Kidney (tissue), 14 donors: ENCODE data around the gene PYDC1. TPM values are rescaled to one million over a fixed set of nuclear protein-coding genes. Genes with fewer than 3 reads are reported as not detected.

ENCODE experiments used
- DNase-seq, 5 donors: peaks; one replicate each; pipeline ENCODE4 v3.0.0-alpha.2; 2013 to 2020
- FAIRE-seq: peaks from 2 replicates; lab custom pipeline; 2012; peaks lifted over from hg19 to GRCh38; lab: Jason Lieb, UNC
- H3K27ac ChIP-seq, 2 donors: one replicate each; pipeline ENCODE4 v1.7.0; 2013; ENCODE audit warnings: low read depth in 2 of 2, low read length in 2 of 2, inconsistent platforms in 1 of 2
- H3K27me3 ChIP-seq: one replicate; pipeline ENCODE4 v1.7.1; 2013; ENCODE audit warnings: low read length, inconsistent platforms; ENCODE audit not compliant: control insufficient read depth, insufficient read depth
- H3K36me3 ChIP-seq, 3 donors: one replicate each; pipeline versions ENCODE4 v1.7.0 to v1.7.1; 2013; ENCODE audit warnings: low read length in 3 of 3, control low read depth in 1 of 3, inconsistent platforms in 1 of 3; ENCODE audit not compliant: insufficient read depth in 3 of 3, control insufficient read depth in 2 of 3
- H3K4me1 ChIP-seq, 3 donors: one replicate each; pipeline versions ENCODE4 v1.7.0 to v1.7.1; 2013; ENCODE audit warnings: low read length in 3 of 3, inconsistent platforms in 1 of 3, low read depth in 1 of 3; ENCODE audit not compliant: control insufficient read depth in 2 of 3, insufficient read depth in 2 of 3
- H3K4me3 ChIP-seq, 3 donors: one replicate each; pipeline versions ENCODE4 v1.7.0 to v1.8.1; 2013; ENCODE audit warnings: low read length in 3 of 3, control low read depth in 1 of 3, inconsistent platforms in 1 of 3
- H3K9ac ChIP-seq, 3 donors: one replicate each; pipeline versions ENCODE4 v1.7.0 to v1.7.1; 2013; ENCODE audit warnings: low read length in 3 of 3, control low read depth in 1 of 3, inconsistent platforms in 1 of 3
- H3K9me3 ChIP-seq, 3 donors: one replicate each; pipeline versions ENCODE4 v1.7.0 to v1.7.1; 2013; ENCODE audit warnings: low read length in 3 of 3, control low read depth in 1 of 3, inconsistent platforms in 1 of 3; ENCODE audit not compliant: control insufficient read depth in 2 of 3, insufficient read depth in 1 of 3
- intact Hi-C: fragments of 100-400 bp; cut with DNase I; formaldehyde crosslinking; loops from one replicate; pipeline ENCODE4 v1.11.1; 2022
- polyA plus RNA-seq: library from polyadenylated mRNA; stranded (reverse); fragments of 350-450 nt; fragmentation: Illumina TruSeq; extraction: RNeasy Lipid Tissue Mini Kit (QIAGEN cat#74804); gene quantifications from one replicate; pipeline ENCODE4 v1.2.3, GENCODE V29; 2014; ENCODE audit warnings: low read depth, low replicate concordance; ENCODE audit not compliant: insufficient read depth
- total RNA-seq: library from RNA; stranded (reverse); fragmentation: NEBNext Ultra II Directional; extraction: Animal tissue kit (Norgen Biotek cat#: 25700); gene quantifications from one replicate; pipeline ENCODE4 v1.2.1, GENCODE V29; 2021
- TF ChIP-seq, protein P1 (sequence below): IDR thresholded peaks from 3 replicates; pipeline ENCODE4 v1.5.1; 2012; ENCODE audit warnings: mild to moderate bottlenecking, moderate library complexity, borderline replicate concordance; ENCODE audit not compliant: insufficient read depth; ENCODE audit errors: extremely low read depth
- donor health status: control.
- donor health status: control.
- donor health status: control.
- donor health status: control.
- donor health status: control.
- donor health status: DM: yes; HTN: yes; CAD: no.
- donor health status: Normal renal cell carcinoma (clear cell type).

PYDC1 gene
- total and polyA plus RNA-seq, 2 donors from 2014 or later: not detected

- Histone ChIP-seq H3K27me3 (no peaks in the 10 kb centered on the region), H3K27ac (no peak overlapping the region), H3K36me3 (peaks cover 32 to 71% (median 57%) of the 10 kb centered on the region in 3 donors), H3K9me3 (no peaks in the 10 kb centered on the region), H3K9ac (no peak overlapping the region), H3K4me1 (peaks cover 0 to 15% (median 15%) of the 10 kb centered on the region in 3 donors), H3K4me3 (no peak overlapping the region)
- DNase-seq: no peak
- TF ChIP-seq, protein P1, sequence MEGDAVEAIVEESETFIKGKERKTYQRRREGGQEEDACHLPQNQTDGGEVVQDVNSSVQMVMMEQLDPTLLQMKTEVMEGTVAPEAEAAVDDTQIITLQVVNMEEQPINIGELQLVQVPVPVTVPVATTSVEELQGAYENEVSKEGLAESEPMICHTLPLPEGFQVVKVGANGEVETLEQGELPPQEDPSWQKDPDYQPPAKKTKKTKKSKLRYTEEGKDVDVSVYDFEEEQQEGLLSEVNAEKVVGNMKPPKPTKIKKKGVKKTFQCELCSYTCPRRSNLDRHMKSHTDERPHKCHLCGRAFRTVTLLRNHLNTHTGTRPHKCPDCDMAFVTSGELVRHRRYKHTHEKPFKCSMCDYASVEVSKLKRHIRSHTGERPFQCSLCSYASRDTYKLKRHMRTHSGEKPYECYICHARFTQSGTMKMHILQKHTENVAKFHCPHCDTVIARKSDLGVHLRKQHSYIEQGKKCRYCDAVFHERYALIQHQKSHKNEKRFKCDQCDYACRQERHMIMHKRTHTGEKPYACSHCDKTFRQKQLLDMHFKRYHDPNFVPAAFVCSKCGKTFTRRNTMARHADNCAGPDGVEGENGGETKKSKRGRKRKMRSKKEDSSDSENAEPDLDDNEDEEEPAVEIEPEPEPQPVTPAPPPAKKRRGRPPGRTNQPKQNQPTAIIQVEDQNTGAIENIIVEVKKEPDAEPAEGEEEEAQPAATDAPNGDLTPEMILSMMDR: no peak
- FAIRE-seq: no peak
- intact Hi-C loops: no loop called here
Measured at GRCh38 chr16:31184888-31185287, 32.0 kb downstream of the PYDC1 start.

- no peak for DNase-seq
- H3K27ac ChIP-seq: no peak overlapping the region
- no peak overlapping the region for H3K9ac ChIP-seq
- H3K9me3 ChIP-seq: no peaks in the 10 kb centered on the region
- peaks cover 20 to 60% (median 45%) of the 10 kb centered on the region in 3 donors for H3K36me3 ChIP-seq
- peaks cover 3 to 19% (median 15%) of the 10 kb centered on the region in 3 donors for H3K4me1 ChIP-seq
- intact Hi-C loops: no loop called here
- TF ChIP-seq, protein P1: no peak
- no peak for FAIRE-seq
- H3K27me3 ChIP-seq: no peaks in the 10 kb centered on the region
- H3K4me3 ChIP-seq: no peak overlapping the region
Measured at GRCh38 chr16:31183432-31184428, 33.2 kb downstream of the PYDC1 start.

DNA sequence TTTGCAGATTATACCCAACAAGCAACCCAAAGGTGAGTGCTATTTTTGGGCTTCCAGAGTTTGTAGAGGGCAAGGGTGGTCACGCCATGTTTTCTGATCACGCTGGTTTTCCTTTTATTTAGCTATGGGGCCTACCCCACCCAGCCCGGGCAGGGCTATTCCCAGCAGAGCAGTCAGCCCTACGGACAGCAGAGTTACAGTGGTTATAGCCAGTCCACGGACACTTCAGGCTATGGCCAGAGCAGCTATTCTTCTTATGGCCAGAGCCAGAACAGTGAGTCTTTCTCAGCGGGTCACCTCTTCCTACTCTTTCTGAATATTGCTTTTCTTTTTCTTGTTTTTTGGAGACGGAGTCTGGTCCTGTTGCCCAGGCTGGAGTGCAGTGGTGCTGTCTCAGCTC, 34.5 kb downstream of the PYDC1 start:
- Histone ChIP-seq H3K4me1 (peaks cover 3 to 19% (median 15%) of the 10 kb centered on the region in 3 donors), H3K36me3 (peaks cover 20 to 46% (median 38%) of the 10 kb centered on the region in 3 donors), H3K27ac (no peak overlapping the region), H3K9ac (peak overlapping the region; percentile 11 to 46 (median 14)), H3K27me3 (no peaks in the 10 kb centered on the region), H3K9me3 (no peaks in the 10 kb centered on the region), H3K4me3 (peak overlapping the region; percentile 21 to 44 (median 25))
- intact Hi-C loops: no loop called here
- no peak for DNase-seq
- TF ChIP-seq, protein P1: no peak
- FAIRE-seq: no peak
